H1 (cell line): ENCODE results near the gene CNOT6.

Source experiments
- CEBPB ChIP-seq: IDR thresholded peaks from 2 replicates; pipeline ENCODE4 v1.6.1; 2012; ENCODE audit warnings: low read depth, low read length
- CTCF ChIP-seq, 3 experiments: IDR thresholded peaks; 1 replicate in 2 of 3; 2 replicates in 1 of 3; pipeline versions ENCODE4 v1.5.1 to v1.6.1; 2011; ENCODE audit warnings: low read length in 3 of 3, mild to moderate bottlenecking in 3 of 3, inconsistent platforms in 2 of 3, low read depth in 1 of 3, moderate library complexity in 1 of 3; ENCODE audit not compliant: insufficient read depth in 1 of 3; ENCODE audit errors: control extremely low read depth in 1 of 3
- EZH2 ChIP-seq: fragments of 200-600 bp; sonication (generic); IDR thresholded peaks from 2 replicates; pipeline ENCODE4 v1.7.1; 2012; ENCODE audit warnings: low read depth, mild to moderate bottlenecking, moderate library complexity, low read length, inconsistent platforms; ENCODE audit not compliant: severe bottlenecking
- HDAC2 ChIP-seq, 2 experiments: fragments of 300-600 bp in 1 of 2; sonication (generic) in 1 of 2; IDR thresholded peaks; 2 replicates each; pipeline ENCODE4 v1.6.1; 2011 to 2012; ENCODE audit warnings: low read depth in 2 of 2, low read length in 2 of 2, mild to moderate bottlenecking in 2 of 2, moderate library complexity in 2 of 2, borderline replicate concordance in 1 of 2, inconsistent platforms in 1 of 2
- POLR2A ChIP-seq, 2 experiments: IDR thresholded peaks; 1 replicate in 1 of 2; 2 replicates in 1 of 2; pipeline ENCODE4 v1.6.1; 2011; ENCODE audit warnings: low read depth in 2 of 2, low read length in 2 of 2, mild to moderate bottlenecking in 2 of 2; ENCODE audit errors: control extremely low read depth in 1 of 2
- RAD21 ChIP-seq, 2 experiments: IDR thresholded peaks in 1 of 2; conservative IDR thresholded peaks in 1 of 2; 2 replicates each; pipeline ENCODE4 v1.6.1; 2011; ENCODE audit warnings: low read depth in 2 of 2, low read length in 2 of 2, improper control_type of control experiment in 1 of 2, inconsistent platforms in 1 of 2, mild to moderate bottlenecking in 1 of 2, moderate library complexity in 1 of 2
- RBBP5 ChIP-seq: IDR thresholded peaks from 2 replicates; pipeline ENCODE4 v1.7.1; 2012; ENCODE audit warnings: low read depth, mild to moderate bottlenecking, inconsistent platforms, low read length, moderate library complexity, borderline replicate concordance
- RNF2 ChIP-seq: fragments of 200-900, 300-1000 bp; sonication (generic); IDR thresholded peaks from 2 replicates; pipeline ENCODE4 v1.7.1; 2016; ENCODE audit warnings: borderline replicate concordance, low read depth, mild to moderate bottlenecking, antibody characterized with exemption, low read length; ENCODE audit not compliant: poor library complexity, severe bottlenecking; ENCODE audit errors: missing control alignments
- RXRA ChIP-seq: IDR thresholded peaks from 2 replicates; pipeline ENCODE4 v1.6.1; 2011; ENCODE audit warnings: low read depth, mild to moderate bottlenecking, low read length, moderate library complexity; ENCODE audit not compliant: insufficient read depth
- SIX5 ChIP-seq: IDR thresholded peaks from 2 replicates; pipeline ENCODE4 v1.6.1; 2011; ENCODE audit warnings: mild to moderate bottlenecking, low read depth, low read length
- SP2 ChIP-seq: IDR thresholded peaks from 2 replicates; pipeline ENCODE4 v1.6.1; 2012; ENCODE audit warnings: mild to moderate bottlenecking, low read length, inconsistent platforms
- SUZ12 ChIP-seq: fragments of 200-600 bp; sonication (generic); IDR thresholded peaks from 2 replicates; pipeline ENCODE4 v1.6.1; 2012; ENCODE audit warnings: mild to moderate bottlenecking, inconsistent platforms, low read length, moderate library complexity, mixed read lengths
- TEAD4 ChIP-seq: IDR thresholded peaks from 2 replicates; pipeline ENCODE4 v1.6.1; 2012; ENCODE audit warnings: low read depth, low read length, inconsistent platforms, mixed read lengths

GRCh38 chr5:180611140-180611850, 117.1 kb downstream of the CNOT6 start:
- TF ChIP-seq POLR2A (IDR thresholded peaks at IDR 0.05; ENCODE audit: control extremely low read depth in 1 of 2, low read depth in 2 of 2, low read length in 2 of 2) (no peak), RXRA (no peak), SUZ12 (no peak), HDAC2 (IDR thresholded peaks at IDR 0.05; ENCODE audit: borderline replicate concordance in 1 of 2, low read depth in 2 of 2, low read length in 2 of 2) (no peak), EZH2 (no peak), SIX5 (no peak), CTCF (IDR thresholded peaks at IDR 0.05; ENCODE audit: control extremely low read depth in 1 of 3, insufficient read depth in 1 of 3, low read depth in 1 of 3, low read length in 3 of 3) (peak in 2 of 3 experiments; percentile 56 to 59; a peak in 3 of 4 replicates), CEBPB (no peak), SP2 (no peak), RBBP5 (no peak), RAD21 (IDR thresholded peaks at IDR 0.05 in 1 of 2, conservative IDR thresholded peaks at IDR 0.05 in 1 of 2; ENCODE audit: low read depth in 2 of 2, low read length in 2 of 2) (peak; percentile 64 to 77), RNF2 (no peak), TEAD4 (no peak)
